Fibroblast of peridontal ligament (primary cell): ENCODE measurements around the gene MAML1.
A peak's percentile ranks its signal among the peaks of the same experiment; 100 is the strongest.
"Not testable (repeated sequence)": the region's sequence is repeated elsewhere in the genome, so short reads cannot be mapped to it uniquely, and the experiment has no call there.

Experiments
- DNase-seq: peaks from one replicate; pipeline ENCODE4 v3.0.0-alpha.2; 2010; ENCODE audit errors: extremely low read depth

MAML1 gene

GRCh38 chr5:179733772-179734126, 1.1 kb downstream of the MAML1 start:
- no peak for DNase-seq

DNA sequence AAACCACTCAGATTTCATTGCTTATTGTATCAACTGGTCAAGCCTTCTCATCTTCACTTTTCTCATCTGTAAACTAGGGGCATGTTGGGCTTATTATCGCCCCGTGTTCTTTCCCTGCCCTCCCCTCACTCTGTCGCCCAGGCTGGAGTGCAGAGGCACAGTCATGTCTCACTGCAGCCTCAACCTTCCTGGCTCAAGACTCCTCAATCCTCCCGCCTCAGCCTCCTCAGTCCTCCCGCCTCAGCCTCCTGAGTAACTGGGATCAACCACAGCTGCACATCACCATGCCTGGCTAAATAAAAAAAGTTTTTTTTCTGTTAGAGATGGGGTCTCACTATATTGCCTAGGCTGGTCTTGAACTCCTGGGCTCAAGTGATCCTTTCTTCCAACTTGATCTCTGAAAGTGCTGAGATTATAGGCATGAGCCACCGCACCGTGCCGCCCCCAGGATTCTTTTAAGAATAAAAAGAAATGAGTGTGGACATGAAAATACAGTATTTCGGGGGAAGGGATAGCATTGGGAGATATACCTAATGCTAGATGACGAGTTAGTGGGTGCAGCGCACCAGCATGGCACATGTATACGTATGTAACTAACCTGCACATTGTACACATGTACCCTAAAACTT, 2.0 kb downstream of the MAML1 start:
- no peak for DNase-seq

DNA sequence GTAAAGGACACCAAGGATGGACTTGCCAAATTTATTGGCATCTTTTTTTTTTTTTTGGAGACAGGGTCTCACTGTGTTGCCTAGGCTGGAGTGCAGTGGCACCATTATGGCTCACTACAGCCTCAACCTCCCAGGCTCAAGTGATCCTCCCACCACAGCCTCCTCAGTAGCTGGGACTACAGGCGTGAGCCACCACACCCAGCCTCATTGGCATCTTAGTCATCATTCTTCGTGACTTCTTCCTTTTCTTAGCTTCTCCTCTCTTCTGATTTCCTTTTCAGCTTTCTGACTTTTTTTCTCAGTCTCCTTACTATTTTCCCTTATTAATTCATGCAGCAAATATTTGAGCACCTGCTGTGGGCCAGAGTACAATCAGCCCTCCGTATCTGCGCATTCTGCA, 6.1 kb downstream of the MAML1 start:
- no peak for DNase-seq

- not testable (repeated sequence) for DNase-seq
Measured at GRCh38 chr5:179744106-179744505, 11.5 kb downstream of the MAML1 start.

DNA sequence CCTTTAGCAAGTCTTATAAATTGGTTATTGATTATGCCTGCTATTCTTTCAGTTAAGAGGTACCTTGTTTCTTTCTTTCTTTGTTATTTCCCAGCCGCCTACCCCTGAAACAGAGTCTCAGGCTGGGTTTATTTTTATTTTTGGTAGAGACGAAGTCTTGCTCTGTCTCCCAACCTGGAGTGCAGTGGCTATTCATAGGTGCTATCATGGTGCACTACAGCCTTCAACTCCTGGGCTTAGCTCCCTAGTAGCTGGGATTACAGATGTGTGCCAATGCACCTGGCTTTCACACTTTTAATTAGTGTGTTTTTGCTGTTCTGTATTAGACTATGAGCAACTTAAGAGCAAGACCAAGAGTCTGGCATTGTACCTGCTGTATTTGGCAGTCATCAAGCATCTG, 14.2 kb downstream of the MAML1 start:
- no peak for DNase-seq

DNA sequence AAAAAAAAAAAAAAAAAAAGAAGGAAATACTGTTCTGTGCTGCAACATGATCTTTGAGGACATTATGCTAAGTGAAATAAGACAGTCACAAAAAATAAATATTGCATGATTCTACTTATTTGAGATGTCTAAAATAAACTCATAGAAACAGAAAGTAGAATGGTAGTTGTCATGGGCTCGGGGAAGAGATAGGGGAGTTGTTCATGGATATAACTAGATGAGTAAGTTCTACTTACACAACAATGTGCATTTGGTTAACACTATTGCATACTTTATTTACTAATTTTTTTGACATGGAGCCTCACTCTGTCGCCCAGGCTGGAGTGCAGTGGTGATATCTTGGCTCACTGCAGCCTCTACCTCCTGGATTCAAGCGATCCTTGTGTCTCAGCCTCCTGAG, 15.2 kb downstream of the MAML1 start:
- no peak for DNase-seq

GRCh38 chr5:179749857-179750508, 17.4 kb downstream of the MAML1 start:
- DNase-seq: no peak

DNA sequence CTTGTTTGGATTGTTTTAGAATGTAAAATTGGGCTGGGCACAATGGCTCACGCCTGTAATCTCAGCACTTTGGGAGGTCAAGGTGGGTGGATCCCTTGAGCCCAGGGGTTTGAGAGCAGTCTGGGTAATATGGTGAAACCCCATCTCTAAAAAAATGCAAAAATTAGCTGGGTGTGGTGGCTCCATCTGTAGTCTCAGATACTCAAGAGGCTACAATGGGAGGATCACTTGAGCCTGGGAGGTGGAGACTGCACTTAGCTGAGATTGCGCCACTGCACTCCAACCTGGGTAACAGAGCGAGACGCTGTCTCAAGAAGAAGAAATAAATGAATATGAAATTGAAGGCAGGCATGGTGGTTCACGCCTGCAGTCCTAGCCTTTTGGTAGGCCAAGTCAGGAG, 21.3 kb downstream of the MAML1 start:
- no peak for DNase-seq

DNA sequence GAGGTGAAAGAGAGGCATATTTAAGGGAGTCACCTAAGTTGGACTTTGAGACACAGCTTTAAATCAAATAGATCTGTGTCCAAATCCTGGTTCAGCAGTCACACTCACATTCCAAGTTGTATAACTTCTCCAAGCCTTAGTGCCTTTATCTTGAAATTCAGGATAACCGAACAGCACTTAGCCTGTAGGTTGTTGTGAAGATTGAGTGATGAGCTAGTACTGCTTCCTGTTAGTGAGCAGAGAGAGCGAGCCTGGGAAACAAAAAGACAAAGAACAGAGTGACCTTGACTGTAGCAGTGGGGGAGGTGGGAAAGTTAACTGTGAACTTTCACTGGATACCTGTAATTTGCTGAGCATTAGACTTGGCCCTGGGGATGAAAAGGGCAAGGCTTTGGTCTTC, 22.4 kb downstream of the MAML1 start:
- no peak for DNase-seq

GRCh38 chr5:179758955-179759354, 26.3 kb downstream of the MAML1 start:
- DNase-seq: no peak

DNA sequence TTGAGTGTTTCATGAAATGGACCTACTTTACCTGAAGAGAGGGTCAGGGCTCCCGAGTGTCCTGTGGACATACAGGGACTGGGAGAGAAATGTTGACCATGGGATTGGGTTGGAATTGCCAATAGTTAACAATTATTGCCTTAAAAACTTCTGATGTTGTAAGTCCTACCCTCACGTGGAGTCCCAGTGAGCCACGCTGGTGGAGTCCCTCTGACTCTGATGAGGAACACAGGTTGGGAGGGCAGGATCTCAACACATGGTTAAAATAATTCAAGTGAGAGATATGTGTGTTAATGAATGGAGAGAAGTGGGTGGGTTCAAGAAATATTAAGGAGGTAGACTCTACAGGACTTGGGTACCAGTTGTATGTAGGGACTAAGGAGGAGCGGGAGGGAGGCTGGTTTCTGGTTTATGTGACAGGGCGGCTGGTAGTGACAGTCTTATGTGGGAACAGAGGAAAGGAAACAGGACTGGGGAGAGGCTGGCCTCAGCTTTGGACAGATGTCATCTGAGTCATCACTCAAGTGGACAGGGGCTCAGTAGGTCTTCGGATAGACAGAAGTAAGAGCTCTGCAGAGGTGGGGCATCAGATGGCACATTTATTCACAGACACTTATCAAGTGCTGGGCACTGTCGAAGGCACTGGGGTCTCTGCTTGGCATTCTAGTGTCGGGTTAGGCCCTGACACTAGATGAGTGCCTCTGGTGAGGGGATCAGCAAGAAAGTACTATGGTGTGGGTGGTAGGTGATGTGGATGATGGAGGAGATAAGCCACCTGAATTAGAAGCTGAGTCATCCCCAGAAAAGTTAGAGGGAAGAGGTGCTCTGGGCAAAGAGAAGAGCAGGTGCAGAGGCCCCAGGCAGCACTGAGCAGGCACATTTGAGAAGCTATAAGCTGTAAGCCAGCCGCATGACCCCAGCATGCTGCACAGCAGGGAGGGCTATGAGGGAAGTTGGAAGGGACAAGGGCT, 27.2 kb downstream of the MAML1 start:
- DNase-seq: no peak

DNA sequence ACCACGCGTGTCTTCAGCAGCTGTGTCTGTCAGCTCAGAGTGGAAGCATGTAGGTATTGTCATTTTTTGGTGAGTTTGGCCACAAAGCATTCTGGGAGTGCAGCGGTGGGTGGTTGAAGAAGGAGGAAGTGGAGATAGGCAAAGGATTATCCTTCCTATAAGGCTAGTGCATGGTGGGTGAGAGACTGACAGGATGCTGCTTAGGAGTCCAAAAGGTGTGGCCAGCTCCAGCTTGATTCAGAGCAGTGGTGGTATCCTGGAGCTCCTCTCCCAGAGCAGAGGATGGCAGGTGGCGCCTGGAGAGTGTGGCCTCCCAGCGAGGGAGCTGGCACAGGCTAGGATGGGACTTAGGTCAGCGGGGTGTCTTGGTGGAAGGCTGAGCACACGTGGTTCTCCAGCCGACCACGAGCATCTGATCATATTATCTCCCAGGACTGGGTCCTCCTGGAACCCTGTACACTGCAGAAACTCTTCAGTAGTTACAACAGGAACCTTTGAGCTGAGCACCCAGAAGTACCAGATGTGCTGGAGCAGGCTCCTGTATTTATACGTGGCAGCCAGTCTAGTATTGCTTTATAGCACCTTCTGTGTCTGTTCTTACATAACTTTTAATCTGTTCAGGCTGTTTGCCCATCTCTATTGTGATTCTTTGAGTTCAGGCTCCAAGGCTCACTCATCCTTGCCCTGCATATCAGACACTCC, 29.6 kb downstream of the MAML1 start:
- DNase-seq: no peak

- DNase-seq: peak; percentile 87
Measured at GRCh38 chr5:179762781-179763176, 30.2 kb downstream of the MAML1 start.

DNA sequence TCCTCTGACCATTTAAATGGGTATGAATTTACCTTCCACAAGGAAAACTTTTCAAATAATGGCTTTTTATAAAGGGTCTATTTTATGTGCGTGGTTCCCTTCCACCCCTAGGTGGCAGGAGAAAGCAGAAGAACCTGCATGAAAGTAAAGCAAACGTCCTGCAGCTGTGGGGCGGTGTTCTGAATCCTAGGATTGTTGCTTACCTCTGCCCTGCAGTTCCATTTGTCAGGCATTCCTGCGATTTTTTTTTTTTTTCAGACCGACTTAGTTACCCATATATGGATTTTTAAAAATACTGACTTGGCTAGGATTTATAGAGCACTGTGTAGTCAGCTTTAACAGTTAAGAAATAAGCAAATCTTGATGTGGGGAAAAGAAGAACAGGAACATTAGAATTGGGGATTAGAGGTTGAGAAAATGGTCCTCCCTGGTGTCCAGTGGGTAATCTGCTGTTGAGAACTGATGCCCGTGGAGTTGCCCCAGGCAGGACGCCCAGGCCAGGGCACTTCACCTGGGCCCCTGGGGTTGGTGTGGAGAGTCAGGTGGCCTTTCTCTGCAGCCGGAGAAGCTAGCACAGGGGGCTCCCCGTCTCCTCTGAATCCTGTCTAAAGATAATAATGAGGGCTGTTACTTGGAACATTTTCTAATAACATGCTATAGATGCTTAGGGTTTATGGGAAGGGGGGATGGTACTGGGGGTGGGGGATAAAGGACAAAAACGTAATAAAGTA, 30.8 kb downstream of the MAML1 start:
- peak; percentile 84 for DNase-seq

GRCh38 chr5:179764056-179764455, 31.4 kb downstream of the MAML1 start:
- no peak for DNase-seq

DNA sequence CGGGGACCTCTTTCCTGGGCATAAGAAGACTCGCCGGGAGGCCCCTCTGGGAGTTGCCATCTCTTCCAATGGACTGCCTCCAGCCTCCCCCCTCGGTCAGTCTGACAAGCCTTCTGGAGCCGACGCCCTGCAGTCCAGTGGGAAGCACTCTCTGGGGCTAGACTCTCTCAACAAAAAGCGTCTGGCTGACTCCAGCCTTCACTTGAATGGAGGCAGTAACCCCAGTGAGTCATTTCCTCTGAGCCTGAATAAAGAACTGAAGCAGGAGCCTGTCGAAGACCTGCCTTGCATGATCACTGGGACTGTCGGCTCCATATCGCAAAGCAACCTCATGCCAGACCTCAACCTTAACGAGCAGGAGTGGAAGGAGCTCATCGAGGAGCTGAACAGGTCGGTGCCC, 32.8 kb downstream of the MAML1 start:
- peak; percentile 81 for DNase-seq

DNA sequence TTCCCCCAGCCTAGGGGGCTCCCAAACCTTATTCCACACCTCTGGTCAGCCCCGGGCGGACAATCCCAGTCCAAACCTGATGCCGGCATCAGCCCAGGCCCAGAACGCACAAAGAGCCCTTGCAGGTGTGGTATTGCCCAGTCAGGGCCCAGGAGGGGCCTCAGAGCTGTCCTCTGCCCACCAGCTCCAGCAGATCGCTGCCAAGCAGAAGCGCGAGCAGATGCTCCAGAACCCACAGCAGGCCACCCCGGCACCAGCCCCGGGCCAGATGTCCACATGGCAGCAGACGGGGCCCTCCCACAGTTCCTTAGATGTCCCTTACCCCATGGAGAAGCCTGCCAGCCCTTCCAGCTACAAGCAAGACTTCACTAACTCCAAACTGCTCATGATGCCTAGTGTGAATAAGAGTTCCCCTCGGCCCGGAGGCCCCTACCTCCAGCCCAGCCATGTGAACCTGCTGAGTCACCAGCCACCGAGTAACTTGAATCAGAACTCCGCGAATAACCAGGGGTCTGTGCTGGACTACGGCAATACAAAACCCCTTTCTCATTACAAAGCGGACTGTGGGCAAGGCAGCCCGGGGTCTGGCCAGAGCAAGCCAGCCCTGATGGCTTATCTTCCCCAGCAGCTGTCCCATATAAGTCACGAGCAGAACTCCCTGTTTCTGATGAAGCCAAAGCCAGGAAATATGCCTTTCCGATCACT, 33.6 kb downstream of the MAML1 start:
- peak; percentile 23 for DNase-seq

DNA sequence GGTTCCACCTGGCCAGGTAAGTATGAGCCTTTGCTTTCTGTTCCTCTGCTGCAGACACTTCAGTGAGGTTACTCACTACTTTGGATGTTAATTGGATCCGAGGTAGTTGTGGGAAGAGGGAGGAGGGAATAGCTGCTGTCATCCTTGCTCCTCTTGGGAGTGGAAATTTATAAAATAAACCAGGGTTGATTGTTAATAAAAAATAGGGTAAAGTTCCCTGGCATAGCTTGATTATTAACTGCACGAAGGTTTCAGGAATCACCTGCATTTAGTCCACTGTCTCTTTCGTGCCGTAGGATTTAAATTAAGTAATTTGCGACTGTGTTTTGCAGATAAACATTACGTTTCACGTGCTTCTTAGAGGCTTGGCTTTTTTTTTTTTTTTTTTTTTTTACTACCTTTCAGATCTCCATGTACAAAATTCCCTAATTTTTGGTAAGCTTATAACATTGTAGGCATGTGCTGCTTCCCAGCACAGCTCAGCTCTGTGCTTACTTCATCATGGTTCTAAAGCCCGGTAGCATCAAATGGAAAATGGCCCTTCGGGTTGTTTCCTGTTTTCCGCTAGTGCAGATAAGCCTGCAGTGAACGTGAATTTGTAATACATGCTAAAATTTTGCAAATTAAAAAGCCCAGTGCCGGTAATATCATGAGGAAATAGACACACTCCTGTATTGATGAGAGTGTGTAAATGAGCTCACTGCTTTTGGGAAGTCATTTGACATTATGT, 34.3 kb downstream of the MAML1 start:
- DNase-seq: no peak

- no peak for DNase-seq
Measured at GRCh38 chr5:179767496-179768100, 35.0 kb downstream of the MAML1 start.
